GM19438 (cell line): ENCODE measurements around the gene SPATA45.

Experiments
- ATAC-seq: cut with Tn5 transposase; IDR thresholded peaks from one replicate; pipeline ENCODE4 v1.9.1; 2021; ENCODE audit warnings: low read depth; ENCODE audit not compliant: unreplicated experiment

Gene SPATA45

GRCh38 chr1:212833211-212834207 is 13.9 kb downstream of the SPATA45 start:
- ATAC-seq = peak; percentile 83

GRCh38 chr1:212828395-212828794 is 19.1 kb downstream of the SPATA45 start:
- ATAC-seq = no peak

GRCh38 chr1:212827831-212828278 is 19.6 kb downstream of the SPATA45 start:
- ATAC-seq = no peak

- no peak for ATAC-seq
These were observed 20.2 kb downstream of the SPATA45 start for GRCh38 chr1:212827171-212827776.

GRCh38 chr1:212825798-212826452 is 21.5 kb downstream of the SPATA45 start:
- ATAC-seq = no peak

GRCh38 chr1:212824201-212824600 is 23.2 kb downstream of the SPATA45 start:
- no peak for ATAC-seq

GRCh38 chr1:212822956-212823355 is 24.5 kb downstream of the SPATA45 start:
- ATAC-seq = no peak

GRCh38 chr1:212820969-212821368 is 26.5 kb downstream of the SPATA45 start:
- no peak for ATAC-seq

GRCh38 chr1:212819726-212820125 is 27.7 kb downstream of the SPATA45 start:
- no peak for ATAC-seq

- ATAC-seq = no peak
These were observed 30.7 kb downstream of the SPATA45 start for GRCh38 chr1:212816567-212817278.

GRCh38 chr1:212814537-212815334 is 32.7 kb downstream of the SPATA45 start:
- no peak for ATAC-seq

- ATAC-seq = no peak
These were observed 41.7 kb downstream of the SPATA45 start for GRCh38 chr1:212805767-212806166.

GRCh38 chr1:212797681-212798080 is 49.8 kb downstream of the SPATA45 start:
- ATAC-seq = no peak

- ATAC-seq = peak; percentile 70
These were observed 52.9 kb downstream of the SPATA45 start for GRCh38 chr1:212794561-212795014.

GRCh38 chr1:212792396-212792908 is 55.0 kb downstream of the SPATA45 start:
- ATAC-seq = no peak

- peak; percentile 67 for ATAC-seq
These were observed 55.6 kb downstream of the SPATA45 start, which contains the start of the genes NSL1 and TATDN3 for GRCh38 chr1:212791676-212792395. NSL1 (minus strand) TSS chr1:212791777; CDS start chr1:212791763, 14 bp downstream. TATDN3 (plus strand) TSS chr1:212791894; CDS start chr1:212791922, 28 bp downstream.

- peak; percentile 32 for ATAC-seq
These were observed 56.2 kb downstream of the SPATA45 start for GRCh38 chr1:212791261-212791675.

- ATAC-seq = no peak
These were observed 61.6 kb downstream of the SPATA45 start for GRCh38 chr1:212785871-212786270.
